RWPE2 (cell line): ENCODE data around the gene GRIK2.

Experiments
- ATAC-seq: fragments of 200-7000 bp; cut with Tn5 transposase; 3 replicates; pipeline ENCODE4 v1.9.1; 2021; ENCODE audit warnings: low read depth
- DNase-seq: peaks from one replicate; pipeline ENCODE4 v3.0.0-alpha.2; 2020; ENCODE audit warnings: low spot score
- H3K27ac ChIP-seq: fragments of 450-650 bp; 2 replicates; pipeline ENCODE4 v1.5.1; 2017; ENCODE audit warnings: mild to moderate bottlenecking; ENCODE audit not compliant: poor library complexity, severe bottlenecking
- H3K27me3 ChIP-seq: fragments of 250-450 bp; sonication (Bioruptor Pico); 2 replicates; pipeline ENCODE4 v1.5.1; 2021; ENCODE audit warnings: mild to moderate bottlenecking, moderate library complexity; ENCODE audit not compliant: insufficient read depth, poor library complexity, severe bottlenecking
- H3K36me3 ChIP-seq: fragments of 250-450 bp; sonication (Bioruptor Pico); 2 replicates; pipeline ENCODE4 v1.5.1; 2020; ENCODE audit warnings: low read depth, mild to moderate bottlenecking, moderate library complexity
- H3K4me1 ChIP-seq: fragments of 250-450 bp; sonication (Bioruptor Pico); 2 replicates; pipeline ENCODE4 v1.5.1; 2021; ENCODE audit warnings: mild to moderate bottlenecking, moderate library complexity; ENCODE audit not compliant: insufficient read depth, poor library complexity, severe bottlenecking
- H3K4me3 ChIP-seq: fragments of 250-450 bp; sonication (Bioruptor Pico); 2 replicates; pipeline ENCODE4 v1.5.1; 2021; ENCODE audit warnings: mild to moderate bottlenecking, moderate library complexity; ENCODE audit not compliant: severe bottlenecking
- H3K9me3 ChIP-seq: fragments of 250-450 bp; sonication (Bioruptor Pico); 2 replicates; pipeline ENCODE4 v1.5.1; 2021; ENCODE audit warnings: mild to moderate bottlenecking, moderate library complexity; ENCODE audit not compliant: severe bottlenecking
- TF ChIP-seq, protein P1 (sequence below): fragments of 450-650 bp; IDR thresholded peaks from one replicate; pipeline ENCODE4 v1.5.1; 2017; ENCODE audit warnings: mild to moderate bottlenecking, moderate library complexity; ENCODE audit not compliant: poor library complexity, severe bottlenecking

The GRIK2 gene

DNA sequence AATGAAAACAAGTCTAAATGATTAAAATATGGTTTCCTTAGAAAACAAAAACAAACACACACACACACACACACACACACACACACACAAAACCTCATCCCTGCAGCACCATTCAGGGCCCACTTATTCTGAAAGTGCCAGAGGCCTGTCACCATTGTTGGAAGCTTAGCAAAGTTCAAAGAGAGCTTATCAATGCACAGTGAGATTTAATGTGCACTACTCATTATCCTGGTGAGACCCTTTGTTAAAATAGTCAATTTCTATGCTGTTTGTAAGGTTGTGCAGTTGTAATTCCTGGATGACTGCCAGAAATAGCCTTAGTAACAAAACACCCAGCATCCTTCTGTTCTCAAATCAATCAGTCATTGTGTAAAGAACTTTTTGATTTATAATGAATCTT, 482.9 kb downstream of the GRIK2 start:
- Histone ChIP-seq H3K4me3 (no peak overlapping the region), H3K27me3 (no peaks in the 10 kb centered on the region), H3K4me1 (no peaks in the 10 kb centered on the region), H3K27ac (no peak overlapping the region), H3K9me3 (no peaks in the 10 kb centered on the region), H3K36me3 (no peaks in the 10 kb centered on the region)
- ATAC-seq (no peak), DNase-seq (no peak)
- TF ChIP-seq, protein P1, sequence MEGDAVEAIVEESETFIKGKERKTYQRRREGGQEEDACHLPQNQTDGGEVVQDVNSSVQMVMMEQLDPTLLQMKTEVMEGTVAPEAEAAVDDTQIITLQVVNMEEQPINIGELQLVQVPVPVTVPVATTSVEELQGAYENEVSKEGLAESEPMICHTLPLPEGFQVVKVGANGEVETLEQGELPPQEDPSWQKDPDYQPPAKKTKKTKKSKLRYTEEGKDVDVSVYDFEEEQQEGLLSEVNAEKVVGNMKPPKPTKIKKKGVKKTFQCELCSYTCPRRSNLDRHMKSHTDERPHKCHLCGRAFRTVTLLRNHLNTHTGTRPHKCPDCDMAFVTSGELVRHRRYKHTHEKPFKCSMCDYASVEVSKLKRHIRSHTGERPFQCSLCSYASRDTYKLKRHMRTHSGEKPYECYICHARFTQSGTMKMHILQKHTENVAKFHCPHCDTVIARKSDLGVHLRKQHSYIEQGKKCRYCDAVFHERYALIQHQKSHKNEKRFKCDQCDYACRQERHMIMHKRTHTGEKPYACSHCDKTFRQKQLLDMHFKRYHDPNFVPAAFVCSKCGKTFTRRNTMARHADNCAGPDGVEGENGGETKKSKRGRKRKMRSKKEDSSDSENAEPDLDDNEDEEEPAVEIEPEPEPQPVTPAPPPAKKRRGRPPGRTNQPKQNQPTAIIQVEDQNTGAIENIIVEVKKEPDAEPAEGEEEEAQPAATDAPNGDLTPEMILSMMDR = no peak

DNA sequence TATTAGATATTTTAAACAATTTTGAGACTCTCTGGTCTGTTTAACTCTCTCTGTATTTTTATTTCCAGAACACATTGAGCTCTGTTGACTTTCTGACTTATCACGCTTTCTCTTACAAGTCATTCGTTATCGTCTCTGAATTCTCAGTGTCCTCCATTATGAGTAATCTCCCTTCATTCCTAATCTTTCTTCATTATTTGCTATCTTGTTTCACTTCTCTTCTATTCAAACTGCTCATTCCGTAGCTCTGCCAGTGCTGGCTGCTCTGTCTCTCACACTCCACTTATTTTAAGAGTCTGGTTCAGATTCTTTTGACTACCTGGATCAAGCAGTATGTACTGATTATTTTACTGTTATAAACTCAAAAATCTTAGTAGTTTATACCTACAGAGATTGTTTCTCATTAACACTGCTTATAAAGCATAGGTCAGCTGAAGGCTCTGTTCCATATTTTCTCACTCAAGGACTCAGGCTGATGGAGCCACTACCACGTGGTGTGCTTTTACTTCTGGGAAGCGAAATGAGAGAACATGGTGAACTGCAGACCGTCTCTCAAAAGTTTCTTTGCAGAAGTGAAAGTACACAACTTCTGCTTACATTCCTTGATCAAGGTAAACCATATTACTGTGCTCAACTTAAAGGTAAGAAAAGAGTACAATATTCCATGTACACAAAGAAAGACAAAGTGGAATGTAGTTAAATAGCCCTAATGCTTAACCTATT, 485.2 kb downstream of the GRIK2 start:
- TF ChIP-seq, protein P1 = no peak
- Histone ChIP-seq H3K36me3 (no peaks in the 10 kb centered on the region), H3K27ac (no peak overlapping the region), H3K9me3 (no peaks in the 10 kb centered on the region), H3K4me3 (no peak overlapping the region), H3K4me1 (no peaks in the 10 kb centered on the region), H3K27me3 (no peaks in the 10 kb centered on the region)
- DNase-seq (no peak), ATAC-seq (no peak)

DNA sequence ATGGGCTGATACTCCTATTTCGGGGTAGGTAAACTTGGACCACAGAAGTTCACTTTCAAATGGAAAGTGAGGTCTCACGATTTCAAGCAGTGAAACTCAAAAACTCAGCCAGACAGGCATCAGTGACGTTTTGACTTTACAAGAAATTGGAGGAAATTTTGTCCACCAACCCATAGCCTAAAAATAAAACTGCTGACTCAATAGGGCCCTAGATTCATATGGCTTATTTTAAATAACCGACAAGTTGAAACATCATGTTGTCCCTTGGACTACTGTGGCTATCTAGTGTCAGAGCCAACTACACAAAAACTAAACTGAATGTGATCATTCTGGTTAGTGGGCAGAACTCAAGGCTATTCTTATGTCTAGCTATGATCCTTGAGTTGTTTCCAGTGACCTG, 486.3 kb downstream of the GRIK2 start:
- H3K4me1 ChIP-seq = no peaks in the 10 kb centered on the region
- ATAC-seq = no peak
- no peak overlapping the region for H3K4me3 ChIP-seq
- H3K27ac ChIP-seq = no peak overlapping the region
- no peaks in the 10 kb centered on the region for H3K36me3 ChIP-seq
- DNase-seq = no peak
- H3K9me3 ChIP-seq = no peaks in the 10 kb centered on the region
- no peaks in the 10 kb centered on the region for H3K27me3 ChIP-seq
- TF ChIP-seq, protein P1 = no peak

DNA sequence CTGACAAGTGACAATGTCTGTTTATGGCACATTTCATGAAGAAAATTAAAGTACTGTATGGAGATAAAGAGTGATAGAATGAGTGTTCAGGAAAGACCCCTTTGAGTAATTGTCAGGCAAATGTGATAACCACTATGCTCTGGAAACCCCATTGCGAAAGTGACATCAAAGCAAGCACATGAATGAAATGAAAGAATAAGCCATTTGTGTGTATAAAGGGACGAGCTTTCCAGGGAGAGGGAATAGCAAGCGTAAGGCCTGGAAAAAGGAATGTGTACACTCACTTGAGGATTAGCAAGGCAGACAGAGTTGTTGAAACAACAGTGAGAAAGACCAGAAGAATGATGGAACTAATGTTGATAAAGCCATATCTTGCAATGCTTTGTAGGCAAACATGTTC, 490.0 kb downstream of the GRIK2 start:
- H3K4me3 ChIP-seq = no peak overlapping the region
- no peaks in the 10 kb centered on the region for H3K9me3 ChIP-seq
- DNase-seq = no peak
- H3K4me1 ChIP-seq = no peaks in the 10 kb centered on the region
- TF ChIP-seq, protein P1 = no peak
- H3K27me3 ChIP-seq = peaks cover 1% of the 10 kb centered on the region
- no peak for ATAC-seq
- H3K36me3 ChIP-seq = no peaks in the 10 kb centered on the region
- H3K27ac ChIP-seq = no peak overlapping the region

DNA sequence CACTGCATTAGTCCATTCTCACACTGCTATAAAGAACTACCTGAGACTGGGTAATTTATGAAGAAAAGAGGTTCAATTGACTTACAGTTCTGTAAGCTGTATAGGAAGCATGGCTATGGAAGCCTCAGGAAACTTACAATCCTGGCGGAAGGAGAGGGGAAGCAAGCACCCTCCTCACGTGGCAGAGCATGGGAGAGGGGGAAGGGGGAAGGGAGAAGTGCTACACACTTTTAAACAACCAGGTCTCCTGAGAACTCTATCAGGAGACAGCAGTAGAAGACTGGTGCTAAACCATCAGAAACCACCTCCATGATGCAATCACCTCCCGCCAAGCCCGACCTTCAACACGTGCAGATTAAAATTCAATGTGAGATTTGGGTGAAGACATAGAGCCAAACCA, 494.0 kb downstream of the GRIK2 start:
- Histone ChIP-seq H3K36me3 (no peaks in the 10 kb centered on the region), H3K9me3 (no peaks in the 10 kb centered on the region), H3K4me3 (no peak overlapping the region), H3K27me3 (peaks cover 4% of the 10 kb centered on the region), H3K4me1 (no peaks in the 10 kb centered on the region), H3K27ac (no peak overlapping the region)
- TF ChIP-seq, protein P1 = no peak
- DNase-seq (no peak), ATAC-seq (no peak)
